Cortex of kidney (tissue), 1 donor: ENCODE results near the gene FCAMR.

Experiments
- DNase-seq: peaks from one replicate; lab custom pipeline; 2025; lab: John Stamatoyannopoulos, UW

FCAMR gene

GRCh38 chr1:206911064-206911663 lies 59.1 kb downstream of the FCAMR start:
- no peak for DNase-seq

GRCh38 chr1:206909883-206910318 lies 60.4 kb downstream of the FCAMR start:
- no peak for DNase-seq

- DNase-seq: no peak
These were observed 60.9 kb downstream of the FCAMR start for GRCh38 chr1:206909161-206909882.

- no peak for DNase-seq
These were observed 62.2 kb downstream of the FCAMR start for GRCh38 chr1:206908038-206908437.
